PC-9 (cell line): ENCODE results near the gene GUCD1. TPM values are rescaled to one million over a fixed set of nuclear protein-coding genes. Genes with fewer than 3 reads are reported as not detected.

Experiments
- BruUV-seq: library from RNA; stranded (reverse); fragments of 400-500 nt; replicated peaks from 2 replicates; lab custom pipeline; 2021; lab: Mats Ljungman, UMichigan
- CTCF ChIA-PET: fragments of 300-600 bp; sonication (Branson Sonifier 250); formaldehyde crosslinking; loops from one replicate; lab custom pipeline; 2022; ENCODE audit warnings: antibody characterized with exemption; lab: Charles Lee
- POLR2A ChIA-PET: fragments of 300-600 bp; sonication (Branson Sonifier 250); formaldehyde crosslinking; loops from one replicate; lab custom pipeline; 2022; ENCODE audit warnings: antibody characterized with exemption; ENCODE audit not compliant: unreplicated experiment; lab: Charles Lee
- DNase-seq, 2 experiments: peaks; one replicate each; pipeline versions ENCODE4 v3.0.0 to v3.0.0-alpha.2; 2015 to 2022; ENCODE audit warnings: mixed read lengths in 1 of 2
- H2AFZ ChIP-seq: fragments of 200-600 bp; sonication (generic); 2 replicates; pipeline ENCODE4 v1.8.1; 2017; ENCODE audit warnings: antibody characterized with exemption
- H3F3A ChIP-seq: fragments of 200-600 bp; sonication (generic); 2 replicates; pipeline ENCODE4 v1.8.1; 2017; ENCODE audit warnings: antibody characterized with exemption, mild to moderate bottlenecking, low read depth; ENCODE audit not compliant: insufficient read depth
- H3K27ac ChIP-seq: fragments of 200-600 bp; sonication (generic); 2 replicates; pipeline ENCODE4 v1.6.1; 2016; ENCODE audit warnings: mixed run types
- H3K27me3 ChIP-seq: fragments of 200-600 bp; sonication (generic); 2 replicates; pipeline ENCODE4 v1.6.1; 2016; ENCODE audit warnings: low read depth, mixed run types; ENCODE audit not compliant: insufficient read depth
- H3K36me3 ChIP-seq: fragments of 200-600 bp; sonication (generic); 2 replicates; pipeline ENCODE4 v1.6.1; 2016; ENCODE audit warnings: low read depth, mixed run types
- H3K4me1 ChIP-seq: fragments of 200-600 bp; sonication (generic); replicated peaks from 2 replicates; pipeline ENCODE4 v1.6.1; 2016; ENCODE audit warnings: mixed run types; ENCODE audit not compliant: insufficient read depth
- H3K4me2 ChIP-seq: fragments of 200-600 bp; sonication (generic); 2 replicates; pipeline ENCODE4 v1.6.1; 2017; ENCODE audit warnings: mixed run types
- H3K4me3 ChIP-seq: fragments of 200-600 bp; sonication (generic); 2 replicates; pipeline ENCODE4 v1.6.1; 2016; ENCODE audit warnings: mixed run types
- H3K79me2 ChIP-seq: fragments of 200-600 bp; sonication (generic); 2 replicates; pipeline ENCODE4 v1.6.1; 2017; ENCODE audit warnings: low read depth, mixed run types
- H3K9me2 ChIP-seq: fragments of 200-600 bp; sonication (generic); 2 replicates; pipeline ENCODE4 v1.8.1; 2017; ENCODE audit warnings: mild to moderate bottlenecking; ENCODE audit not compliant: insufficient read depth
- H3K9me3 ChIP-seq: fragments of 200-600 bp; sonication (generic); 2 replicates; pipeline ENCODE4 v1.8.1; 2016; ENCODE audit warnings: low read depth; ENCODE audit not compliant: insufficient read depth
- H4K20me1 ChIP-seq: fragments of 200-600 bp; sonication (generic); 2 replicates; pipeline ENCODE4 v1.8.1; 2017; ENCODE audit not compliant: insufficient read depth
- EZH2 ChIP-seq: fragments of 200-600 bp; sonication (generic); IDR thresholded peaks from 2 replicates; pipeline ENCODE4 v1.8.0; 2017; ENCODE audit warnings: antibody characterized with exemption, low read depth
- intact Hi-C: fragments of 100-400 bp; cut with micrococcal nuclease; formaldehyde crosslinking; loops from one replicate; pipeline ENCODE4 v1.10.0; 2022; ENCODE audit not compliant: unreplicated experiment
- total RNA-seq: library from RNA; stranded (reverse); gene quantifications from 2 replicates; pipeline ENCODE4 v1.2.3, GENCODE V29; 2021
- TF ChIP-seq, protein P1 (sequence below): fragments of 200-600 bp; sonication (generic); conservative IDR thresholded peaks from 2 replicates; pipeline ENCODE4 v1.6.1; 2017; ENCODE audit warnings: mixed run types, antibody characterized with exemption, mild to moderate bottlenecking, moderate library complexity

Gene GUCD1
- total RNA-seq, 1 experiment from 2014 or later, result 80.2 TPM

GRCh38 chr22:24589518-24590030 lies 34.6 kb upstream of the GUCD1 start:
- Histone ChIP-seq H3K27ac (no peak overlapping the region), H3K9me2 (no peaks in the 10 kb centered on the region), H3K36me3 (no peaks in the 10 kb centered on the region), H3K27me3 (no peaks in the 10 kb centered on the region), H2AFZ (no peak overlapping the region), H3K4me3 (no peak overlapping the region), H3F3A (0 out of 2 replicates have a peak, but pooled peaks cover 3% of the 10 kb centered on the region), H3K79me2 (no peaks in the 10 kb centered on the region), H4K20me1 (no peaks in the 10 kb centered on the region), H3K9me3 (no peaks in the 10 kb centered on the region), H3K4me1 (peaks cover 13% of the 10 kb centered on the region), H3K4me2 (no peak overlapping the region)
- CTCF ChIA-PET, result no interaction called here
- DNase-seq, result no peak
- BruUV-seq, result no TSS peak
- TF ChIP-seq EZH2, result no peak
- TF ChIP-seq, protein P1, sequence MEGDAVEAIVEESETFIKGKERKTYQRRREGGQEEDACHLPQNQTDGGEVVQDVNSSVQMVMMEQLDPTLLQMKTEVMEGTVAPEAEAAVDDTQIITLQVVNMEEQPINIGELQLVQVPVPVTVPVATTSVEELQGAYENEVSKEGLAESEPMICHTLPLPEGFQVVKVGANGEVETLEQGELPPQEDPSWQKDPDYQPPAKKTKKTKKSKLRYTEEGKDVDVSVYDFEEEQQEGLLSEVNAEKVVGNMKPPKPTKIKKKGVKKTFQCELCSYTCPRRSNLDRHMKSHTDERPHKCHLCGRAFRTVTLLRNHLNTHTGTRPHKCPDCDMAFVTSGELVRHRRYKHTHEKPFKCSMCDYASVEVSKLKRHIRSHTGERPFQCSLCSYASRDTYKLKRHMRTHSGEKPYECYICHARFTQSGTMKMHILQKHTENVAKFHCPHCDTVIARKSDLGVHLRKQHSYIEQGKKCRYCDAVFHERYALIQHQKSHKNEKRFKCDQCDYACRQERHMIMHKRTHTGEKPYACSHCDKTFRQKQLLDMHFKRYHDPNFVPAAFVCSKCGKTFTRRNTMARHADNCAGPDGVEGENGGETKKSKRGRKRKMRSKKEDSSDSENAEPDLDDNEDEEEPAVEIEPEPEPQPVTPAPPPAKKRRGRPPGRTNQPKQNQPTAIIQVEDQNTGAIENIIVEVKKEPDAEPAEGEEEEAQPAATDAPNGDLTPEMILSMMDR, result no peak
- intact Hi-C loops, result no loop called here
- POLR2A ChIA-PET, result interaction anchor here (0.6 kb wide), 1 partner anchor 13 kb away, joined by 5 read pairs; no protein-coding TSS in a partner anchor

DNA sequence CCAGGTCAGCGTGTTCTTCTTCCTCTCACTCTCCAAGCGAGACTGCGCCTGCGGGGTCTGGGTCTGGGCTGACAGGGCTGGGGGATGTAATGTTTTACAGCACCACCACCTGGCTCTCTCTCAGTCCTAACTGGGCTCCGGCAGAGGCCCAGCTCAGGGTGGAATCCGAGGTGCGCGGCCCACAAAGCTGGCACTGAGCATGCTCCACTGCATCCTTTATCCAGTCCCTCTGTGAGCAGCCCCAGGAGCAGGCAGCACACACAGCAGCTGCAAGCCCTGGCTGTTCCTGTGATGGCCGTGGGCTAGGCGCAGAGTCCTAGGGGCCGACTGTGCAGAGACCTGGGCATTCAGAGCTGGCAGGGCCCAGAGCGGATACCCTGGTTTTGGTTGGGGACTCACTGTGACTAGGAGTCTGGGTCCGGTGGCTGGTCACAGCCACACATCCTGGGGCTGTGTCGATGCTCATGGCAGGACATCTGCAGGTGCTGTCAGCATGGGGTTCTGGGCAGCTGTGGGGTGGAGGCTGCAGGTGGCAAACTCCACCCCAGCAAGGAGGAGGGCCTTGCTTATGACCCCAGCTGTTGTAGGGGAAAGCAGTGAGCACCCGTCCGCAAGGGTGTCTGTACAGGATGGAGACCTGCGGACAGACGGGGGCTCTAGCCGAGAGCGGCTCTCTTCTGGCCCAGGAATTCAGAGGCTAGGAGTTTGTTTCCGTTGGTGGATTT lies 34.0 kb upstream of the GUCD1 start:
- intact Hi-C loops, result no loop called here
- Histone ChIP-seq H3K4me1 (peaks cover 13% of the 10 kb centered on the region), H3K79me2 (no peaks in the 10 kb centered on the region), H3K4me2 (no peak overlapping the region; the same call in 1 of the 2 replicates), H4K20me1 (no peaks in the 10 kb centered on the region), H3K36me3 (no peaks in the 10 kb centered on the region), H3K4me3 (no peak overlapping the region), H3F3A (0 out of 2 replicates have a peak, but pooled peaks cover 3% of the 10 kb centered on the region), H3K9me2 (no peaks in the 10 kb centered on the region), H3K27ac (no peak overlapping the region), H3K9me3 (no peaks in the 10 kb centered on the region), H3K27me3 (no peaks in the 10 kb centered on the region), H2AFZ (no peak overlapping the region)
- no peak for DNase-seq
- TF ChIP-seq, protein P1, result no peak
- no peak for TF ChIP-seq EZH2
- ChIA-PET CTCF (no interaction called here), POLR2A (interaction anchor here (0.6 kb wide), 1 partner anchor 866 kb away, joined by 6 read pairs; no protein-coding TSS in a partner anchor)
- no TSS peak for BruUV-seq

DNA sequence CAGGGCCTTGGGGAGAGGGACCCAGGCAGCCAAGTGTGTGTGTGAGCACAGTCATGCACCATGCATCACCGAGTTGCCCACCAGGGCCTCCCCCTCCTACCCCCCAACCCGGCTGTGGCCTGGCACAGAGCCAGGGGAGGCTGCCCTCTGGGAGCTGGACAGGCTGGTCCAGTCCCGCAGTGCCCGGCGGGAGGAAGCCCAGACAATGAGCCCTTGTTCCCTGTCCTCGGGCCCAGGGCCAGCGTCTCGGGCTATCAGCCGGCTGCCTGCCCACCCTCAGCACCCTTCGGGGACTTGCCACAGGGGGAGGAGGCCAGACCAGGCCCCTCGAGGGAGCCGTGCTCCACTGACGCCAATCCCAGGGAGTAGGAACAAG lies 33.4 kb upstream of the GUCD1 start:
- ChIA-PET POLR2A (interaction anchor here (0.6 kb wide), 1 partner anchor 865 kb away, joined by 6 read pairs; no protein-coding TSS in a partner anchor), CTCF (no interaction called here)
- no peaks in the 10 kb centered on the region for H3K9me2 ChIP-seq
- no peaks in the 10 kb centered on the region for H3K79me2 ChIP-seq
- TF ChIP-seq EZH2, result no peak
- TF ChIP-seq, protein P1, result no peak
- H3K27ac ChIP-seq, result no peak overlapping the region
- no peak overlapping the region for H3K4me3 ChIP-seq
- no TSS peak for BruUV-seq
- intact Hi-C loops, result no loop called here
- no peak overlapping the region for H2AFZ ChIP-seq
- no peaks in the 10 kb centered on the region for H4K20me1 ChIP-seq
- no peak overlapping the region; the same call in 1 of the 2 replicates for H3K4me2 ChIP-seq
- H3F3A ChIP-seq, result 0 out of 2 replicates have a peak, but pooled peaks cover 2% of the 10 kb centered on the region
- peaks cover 13% of the 10 kb centered on the region for H3K4me1 ChIP-seq
- H3K36me3 ChIP-seq, result no peaks in the 10 kb centered on the region
- no peaks in the 10 kb centered on the region for H3K27me3 ChIP-seq
- peak; percentile 43 to 45 for DNase-seq
- H3K9me3 ChIP-seq, result no peaks in the 10 kb centered on the region
